Brain microvascular endothelial cell (primary cell): ENCODE measurements around the gene TPD52L1.

Experiments
- DNase-seq: peaks from one replicate; pipeline ENCODE4 v3.0.0-alpha.2; 2020
- H3K27ac ChIP-seq: fragments of 250-450 bp; sonication (Bioruptor Pico); 2 replicates; pipeline ENCODE4 v1.5.1; 2020; ENCODE audit warnings: mild to moderate bottlenecking, moderate library complexity
- H3K27me3 ChIP-seq: fragments of 250-450 bp; sonication (Bioruptor Pico); replicated peaks from 2 replicates; pipeline ENCODE4 v1.5.1; 2020; ENCODE audit warnings: mild to moderate bottlenecking
- H3K36me3 ChIP-seq: fragments of 250-450 bp; sonication (Bioruptor Pico); replicated peaks from 2 replicates; pipeline ENCODE4 v1.5.1; 2020; ENCODE audit warnings: mild to moderate bottlenecking
- H3K4me3 ChIP-seq: 2 replicates; pipeline ENCODE4 v1.5.1; 2011; ENCODE audit warnings: low read depth, mild to moderate bottlenecking, control low read depth, low read length, moderate library complexity
- in situ Hi-C: cut with HindIII; loops from 2 replicates; pipeline ENCODE4 v1.10.0; 2017; ENCODE audit warnings: low sequenced_read_pairs, low pct_ligation_motif_present
- TF ChIP-seq, protein P1 (sequence below): IDR thresholded peaks from 2 replicates; pipeline ENCODE4 v1.5.1; 2011; ENCODE audit warnings: low read depth, mild to moderate bottlenecking, moderate library complexity, low read length, control low read depth, inconsistent platforms; ENCODE audit errors: missing control alignments

TPD52L1 gene

DNA sequence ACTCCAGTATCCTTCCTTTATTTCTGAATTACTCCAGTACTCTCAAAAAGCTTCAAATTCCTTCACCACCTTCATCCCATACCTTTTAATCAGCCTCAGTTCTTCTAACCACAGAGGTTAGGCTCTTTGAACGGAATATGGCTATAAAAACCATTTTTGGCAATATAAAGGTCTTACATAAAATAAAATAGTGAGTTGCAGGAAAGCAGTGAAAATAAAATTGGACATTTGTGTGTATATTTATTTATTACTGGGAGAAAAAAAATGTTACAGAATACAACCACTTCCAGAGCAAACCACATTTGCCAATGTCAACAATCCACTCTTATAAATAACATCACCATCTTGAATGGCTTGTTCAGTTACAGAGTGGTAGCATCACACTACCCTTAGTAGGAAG is 140.5 kb downstream of the TPD52L1 start:
- Histone ChIP-seq H3K27me3 (no peaks in the 10 kb centered on the region), H3K27ac (no peak overlapping the region), H3K36me3 (peaks cover 27% of the 10 kb centered on the region), H3K4me3 (no peak overlapping the region)
- DNase-seq, result no peak
- in situ Hi-C loops, result no loop called here
- TF ChIP-seq, protein P1, sequence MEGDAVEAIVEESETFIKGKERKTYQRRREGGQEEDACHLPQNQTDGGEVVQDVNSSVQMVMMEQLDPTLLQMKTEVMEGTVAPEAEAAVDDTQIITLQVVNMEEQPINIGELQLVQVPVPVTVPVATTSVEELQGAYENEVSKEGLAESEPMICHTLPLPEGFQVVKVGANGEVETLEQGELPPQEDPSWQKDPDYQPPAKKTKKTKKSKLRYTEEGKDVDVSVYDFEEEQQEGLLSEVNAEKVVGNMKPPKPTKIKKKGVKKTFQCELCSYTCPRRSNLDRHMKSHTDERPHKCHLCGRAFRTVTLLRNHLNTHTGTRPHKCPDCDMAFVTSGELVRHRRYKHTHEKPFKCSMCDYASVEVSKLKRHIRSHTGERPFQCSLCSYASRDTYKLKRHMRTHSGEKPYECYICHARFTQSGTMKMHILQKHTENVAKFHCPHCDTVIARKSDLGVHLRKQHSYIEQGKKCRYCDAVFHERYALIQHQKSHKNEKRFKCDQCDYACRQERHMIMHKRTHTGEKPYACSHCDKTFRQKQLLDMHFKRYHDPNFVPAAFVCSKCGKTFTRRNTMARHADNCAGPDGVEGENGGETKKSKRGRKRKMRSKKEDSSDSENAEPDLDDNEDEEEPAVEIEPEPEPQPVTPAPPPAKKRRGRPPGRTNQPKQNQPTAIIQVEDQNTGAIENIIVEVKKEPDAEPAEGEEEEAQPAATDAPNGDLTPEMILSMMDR, result no peak

DNA sequence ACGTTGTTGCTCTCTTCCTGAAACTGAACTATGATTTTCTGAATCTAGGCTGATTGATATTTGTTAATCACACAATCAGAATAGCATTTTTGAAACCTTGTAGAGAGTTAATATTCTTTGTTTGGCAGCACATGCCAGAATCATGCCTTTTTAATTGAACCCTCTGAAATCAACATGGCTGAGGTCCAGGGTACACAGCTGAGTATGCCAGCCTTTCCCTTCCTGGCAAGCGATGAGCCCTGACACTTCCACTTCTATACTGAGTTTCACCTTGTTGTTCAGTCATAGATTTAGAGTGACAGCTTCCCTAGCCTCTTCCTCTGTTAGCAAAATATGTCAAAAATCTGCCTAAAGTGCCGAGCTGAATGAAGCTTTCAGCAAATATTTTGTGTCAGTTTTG is 141.4 kb downstream of the TPD52L1 start:
- Histone ChIP-seq H3K27ac (no peak overlapping the region), H3K27me3 (no peaks in the 10 kb centered on the region), H3K4me3 (no peak overlapping the region), H3K36me3 (peaks cover 30% of the 10 kb centered on the region)
- DNase-seq, result no peak
- TF ChIP-seq, protein P1, result no peak
- in situ Hi-C loops, result no loop called here

DNA sequence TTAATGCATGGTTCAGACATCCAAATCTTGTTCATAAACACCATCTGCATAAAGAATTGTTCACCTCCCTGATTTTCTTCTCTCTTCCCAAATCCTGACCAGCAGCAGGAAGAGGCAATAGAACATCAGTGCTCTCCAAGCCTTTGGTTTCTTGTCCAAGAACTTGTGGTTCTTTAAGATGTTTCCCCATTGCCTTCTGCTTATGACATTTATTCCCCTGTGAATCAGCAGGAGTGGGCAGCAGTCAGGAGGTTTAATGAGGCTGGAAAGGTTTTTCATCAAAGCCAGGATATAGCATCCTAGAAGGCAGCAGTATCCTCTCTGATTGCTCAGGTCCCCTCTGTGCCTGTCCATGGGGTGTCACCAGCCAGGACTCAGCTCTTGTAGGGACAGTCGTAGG is 142.9 kb downstream of the TPD52L1 start:
- TF ChIP-seq, protein P1, result no peak
- in situ Hi-C loops, result no loop called here
- Histone ChIP-seq H3K4me3 (no peak overlapping the region), H3K27me3 (no peaks in the 10 kb centered on the region), H3K36me3 (peaks cover 31% of the 10 kb centered on the region), H3K27ac (no peak overlapping the region)
- no peak for DNase-seq

DNA sequence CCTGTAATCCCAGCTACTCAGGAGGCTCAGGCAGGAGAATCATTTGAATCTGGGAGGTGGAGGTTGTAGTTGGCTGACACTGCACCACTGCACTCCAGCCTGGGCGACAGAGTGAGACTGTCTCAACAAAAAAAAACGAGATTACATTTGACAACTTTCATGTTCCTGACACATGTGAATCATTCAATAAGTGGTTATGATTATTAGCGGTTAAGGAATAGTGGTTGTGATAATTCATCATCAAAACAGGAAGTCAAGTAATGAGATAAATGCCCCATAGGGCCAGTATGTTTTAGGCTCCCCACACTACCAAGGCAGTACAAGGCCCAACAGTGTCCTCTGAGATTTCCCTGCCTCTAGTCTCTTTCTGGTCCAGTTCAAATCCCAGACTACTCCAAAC is 145.7 kb downstream of the TPD52L1 start:
- in situ Hi-C loops, result no loop called here
- Histone ChIP-seq H3K27ac (no peak overlapping the region), H3K4me3 (no peak overlapping the region), H3K27me3 (no peaks in the 10 kb centered on the region), H3K36me3 (peaks cover 22% of the 10 kb centered on the region)
- TF ChIP-seq, protein P1, result no peak
- no peak for DNase-seq

DNA sequence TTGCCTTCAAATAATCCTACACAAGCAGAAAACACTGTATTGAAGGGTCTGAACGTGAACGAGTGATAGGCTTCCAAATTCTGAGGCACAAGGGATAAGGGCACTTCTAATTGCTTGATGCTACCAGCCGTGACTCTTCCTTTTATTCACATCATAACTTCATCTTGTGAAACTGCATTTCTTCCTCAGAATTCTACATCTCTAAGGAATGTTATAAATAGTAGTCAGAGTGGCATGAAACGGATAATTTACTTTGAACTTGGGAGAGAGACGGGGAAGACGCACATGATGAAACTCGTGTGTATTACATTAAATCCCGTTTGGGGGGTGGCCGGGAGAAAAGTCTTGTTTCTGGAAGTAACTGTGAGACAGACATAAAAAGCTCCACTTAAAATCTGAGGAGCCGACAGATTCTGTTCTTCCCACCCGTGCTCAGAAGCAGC is 147.4 kb downstream of the TPD52L1 start:
- DNase-seq, result peak; percentile 34
- Histone ChIP-seq H3K4me3 (peak overlapping the region; percentile 78), H3K27ac (peak overlapping the region; percentile 77), H3K36me3 (peaks cover 14% of the 10 kb centered on the region), H3K27me3 (no peaks in the 10 kb centered on the region)
- in situ Hi-C loops, result no loop called here
- TF ChIP-seq, protein P1, result peak; percentile 6

DNA sequence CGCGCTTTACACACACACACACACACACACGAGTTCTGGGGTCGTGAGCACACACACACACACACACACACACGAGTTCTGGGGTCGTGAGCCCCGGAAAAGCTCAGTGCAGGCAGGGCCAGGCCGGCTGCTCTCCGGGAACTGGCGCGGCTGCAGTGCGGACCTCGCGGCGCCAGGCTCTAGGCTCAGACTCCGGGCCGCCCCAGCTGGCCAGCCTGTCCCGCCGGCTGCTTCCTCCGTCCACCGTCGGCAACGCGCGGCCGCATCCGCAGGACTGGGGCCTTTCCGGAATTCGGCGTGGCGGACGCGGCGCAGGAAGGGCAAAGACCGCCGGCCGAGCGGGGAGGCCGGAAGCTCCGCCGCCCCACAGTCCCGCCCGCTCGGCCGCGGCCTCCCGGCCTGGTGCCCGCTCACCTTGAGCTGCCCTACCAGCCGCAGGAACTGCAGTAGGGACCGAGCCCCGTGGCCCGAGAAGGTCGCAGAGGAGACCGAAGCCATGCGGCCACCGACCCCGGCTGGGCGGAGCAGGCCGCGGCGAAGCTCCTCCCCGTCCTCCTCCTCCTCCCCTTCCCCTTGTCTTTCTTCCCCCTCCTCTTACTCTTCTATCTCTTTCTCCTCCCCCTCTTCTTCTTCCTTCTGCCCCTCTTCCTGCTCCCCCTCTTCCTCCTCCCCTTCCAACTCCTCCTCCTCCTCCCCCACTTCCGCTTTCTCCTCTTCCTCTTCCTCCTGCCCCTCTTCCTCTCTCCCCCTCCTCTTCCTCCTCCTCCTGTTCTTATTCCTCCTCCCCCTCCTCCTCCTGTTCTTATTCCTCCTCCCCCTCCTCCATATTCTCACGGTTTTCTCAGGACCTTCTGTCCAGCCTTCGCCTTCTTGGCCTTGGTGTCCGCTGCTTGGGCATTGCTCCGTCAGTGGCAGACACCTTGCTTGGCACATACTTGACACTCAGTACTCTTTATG is 148.1 kb downstream of the TPD52L1 start, which contains the start of gene HDDC2:
TSS of gene HDDC2 (minus strand) at position 533 of the 957 bp plus-strand sequence. CDS start at position 498, 35 bp downstream.
- TF ChIP-seq, protein P1, result no peak
- peak within 1 kb of the TSS; percentile 78 for H3K4me3 ChIP-seq
- H3K36me3 ChIP-seq, result peaks cover 7% of the 10 kb centered on the region
- DNase-seq, result peak; percentile 44
- peak within 1 kb of the TSS; percentile 77 for H3K27ac ChIP-seq
- H3K27me3 ChIP-seq, result no peaks in the 10 kb centered on the region
- in situ Hi-C loops, result no loop called here
